Activated CD8-positive, alpha-beta T cell treated with anti-CD3 and anti-CD28 coated beads, Interleukin-2, amount 10 ng/mL, durations not matched to agents 7 days and 5 days (primary cell): ENCODE measurements around the gene RNF34. TPM values are rescaled to one million over a fixed set of nuclear protein-coding genes. Genes with fewer than 3 reads are reported as not detected.
A peak's percentile ranks its signal among the peaks of the same experiment; 100 is the strongest.

Experiments used
- ATAC-seq: fragments of 150-1000 bp; cut with Tn5 transposase; one replicate; pipeline ENCODE4 v1.10.0; 2021; ENCODE audit warnings: moderate library complexity
- CTCF ChIA-PET: fragments of 350-600 bp; sonication (Branson Sonifier 250); formaldehyde crosslinking; loops from one replicate; lab custom pipeline; 2021; ENCODE audit warnings: antibody characterized with exemption; lab: Charles Lee
- POLR2A ChIA-PET: fragments of 350-600 bp; sonication (Branson Sonifier 250); formaldehyde crosslinking; loops from one replicate; lab custom pipeline; 2021; ENCODE audit warnings: antibody characterized with exemption; lab: Charles Lee
- DNase-seq: peaks from one replicate; pipeline ENCODE4 v3.0.0-alpha.2; 2020
- H3K27ac Mint-ChIP-seq: one replicate; pipeline ENCODE4 v1.8.0; 2021; ENCODE audit warnings: mild to moderate bottlenecking, mixed read lengths
- H3K27me3 Mint-ChIP-seq: one replicate; pipeline ENCODE4 v1.8.0; 2021; ENCODE audit warnings: low read depth, mixed read lengths
- H3K36me3 Mint-ChIP-seq: one replicate; pipeline ENCODE4 v1.8.0; 2021; ENCODE audit warnings: low read depth, mixed read lengths
- H3K4me1 Mint-ChIP-seq: one replicate; pipeline ENCODE4 v1.8.0; 2021; ENCODE audit warnings: low read depth, mixed read lengths
- H3K4me3 Mint-ChIP-seq: one replicate; pipeline ENCODE4 v1.8.0; 2021; ENCODE audit warnings: mild to moderate bottlenecking, mixed read lengths
- H3K9me3 Mint-ChIP-seq: one replicate; pipeline ENCODE4 v1.8.0; 2022; ENCODE audit warnings: mixed read lengths; ENCODE audit not compliant: insufficient read depth
- total RNA-seq, 2 experiments: library from RNA; stranded (reverse); gene quantifications; one replicate each; pipeline ENCODE4 v1.2.3, GENCODE V29; 2021

Gene RNF34
- total RNA-seq, 2 experiments from 2014 or later, result 74.9 to 85.0 TPM

DNA sequence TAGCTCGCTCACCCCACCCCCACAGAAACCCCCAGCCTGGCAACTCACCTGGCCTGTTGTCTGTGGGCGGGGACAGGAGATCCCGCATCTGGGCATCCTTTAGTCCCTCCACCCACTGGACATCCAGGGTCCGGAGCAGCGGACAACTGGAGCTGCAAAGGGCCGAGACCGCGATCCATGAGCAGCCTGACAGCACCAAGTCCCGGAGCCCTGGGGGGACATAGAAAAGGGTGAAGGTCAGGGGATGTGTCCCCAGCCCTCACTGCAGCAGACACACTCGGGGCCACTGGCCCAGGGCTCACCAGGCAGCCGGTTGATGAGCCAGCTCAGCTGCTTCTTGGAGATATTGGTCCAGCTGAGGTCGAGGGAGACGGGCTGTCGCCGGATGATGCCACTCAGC is 40.9 kb downstream of the RNF34 start:
- Mint-ChIP-seq H3K36me3 (peaks cover 61% of the 10 kb centered on the region), H3K27ac (no peak overlapping the region), H3K4me3 (no peak overlapping the region), H3K27me3 (no peaks in the 10 kb centered on the region), H3K4me1 (peaks cover 1% of the 10 kb centered on the region), H3K9me3 (peaks cover 10% of the 10 kb centered on the region)
- DNase-seq (no peak), ATAC-seq (no peak)
- CTCF ChIA-PET, result interaction anchor here (0.6 to 3.4 kb wide), 3 partner anchors 89 to 794 kb away, joined by 3 to 61 read pairs (median 3); no protein-coding TSS in a partner anchor
- POLR2A ChIA-PET, result no interaction called here

DNA sequence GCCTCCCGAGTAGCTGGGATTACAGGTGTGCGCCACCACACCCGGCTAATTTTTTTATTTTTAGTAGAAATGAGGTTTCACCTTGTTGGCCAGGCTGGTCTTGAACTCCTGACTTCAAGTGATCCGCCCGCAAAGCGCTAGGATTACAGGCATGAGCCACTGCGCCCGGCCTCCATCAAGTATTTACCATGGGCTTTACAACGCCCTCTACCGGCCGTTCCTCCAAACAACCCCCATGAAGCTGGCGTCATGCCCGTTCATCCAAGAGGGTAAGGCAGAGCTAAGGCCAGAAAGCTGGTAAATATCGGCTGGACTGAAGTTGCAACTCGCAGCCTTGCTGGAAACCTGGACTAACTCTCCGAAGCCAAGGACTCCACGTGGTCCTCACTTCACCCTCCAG is 41.6 kb downstream of the RNF34 start:
- CTCF ChIA-PET, result interaction anchor here (0.6 to 4.2 kb wide), 6 partner anchors 9 to 795 kb away, joined by 3 to 61 read pairs (median 14); partner anchors contain the start of gene RNF34
- H3K27me3 Mint-ChIP-seq, result no peaks in the 10 kb centered on the region
- H3K36me3 Mint-ChIP-seq, result peaks cover 57% of the 10 kb centered on the region
- H3K4me3 Mint-ChIP-seq, result no peak overlapping the region
- DNase-seq, result no peak
- peaks cover 1% of the 10 kb centered on the region for H3K4me1 Mint-ChIP-seq
- no peak for ATAC-seq
- peaks cover 6% of the 10 kb centered on the region for H3K9me3 Mint-ChIP-seq
- no peak overlapping the region for H3K27ac Mint-ChIP-seq
- POLR2A ChIA-PET, result no interaction called here

DNA sequence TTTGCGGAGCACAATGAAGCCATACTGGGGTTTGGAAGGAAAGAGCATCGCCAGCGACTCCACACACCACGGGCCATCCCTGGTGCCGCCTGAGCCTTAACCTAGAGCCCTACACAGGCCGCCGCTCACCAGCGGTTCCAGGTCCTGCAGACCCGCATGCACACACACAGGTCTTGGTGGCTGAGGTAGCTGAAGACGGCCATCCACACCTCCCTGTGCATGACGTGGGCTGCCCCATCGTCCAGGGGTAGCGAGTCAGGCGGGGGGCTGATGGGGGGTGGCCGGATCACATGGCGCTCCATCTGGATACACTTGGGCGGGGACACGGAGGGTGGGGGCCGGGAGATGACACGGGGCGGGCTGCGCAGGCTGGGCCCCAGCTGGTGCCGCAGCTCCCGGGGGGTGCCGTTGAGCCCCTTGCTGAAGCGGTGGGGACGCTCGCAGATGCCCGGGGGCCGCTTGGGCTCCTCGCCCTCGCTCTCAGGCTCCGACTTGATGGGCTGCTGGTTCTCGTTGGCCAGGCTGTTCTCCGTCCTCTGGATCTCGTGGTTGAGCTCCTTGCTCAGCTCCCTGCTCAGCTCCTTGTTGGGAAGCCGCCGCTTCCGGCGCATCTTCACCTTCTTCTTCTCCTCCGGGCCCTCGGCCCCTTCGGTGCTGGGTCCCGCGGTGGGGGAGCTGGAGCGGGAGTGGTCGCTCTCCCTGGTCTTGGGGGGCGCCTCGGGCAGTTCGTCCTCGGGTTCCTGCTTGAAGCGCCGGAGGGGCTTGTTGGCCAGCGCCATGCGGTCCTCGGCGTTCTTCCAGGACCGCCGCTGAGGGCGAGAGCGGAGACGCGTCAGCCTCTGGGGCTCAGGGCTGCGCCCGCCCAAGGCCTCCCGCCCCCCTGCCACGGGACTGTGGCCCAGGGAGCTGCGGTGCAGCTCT is 42.4 kb downstream of the RNF34 start:
- peaks cover 1% of the 10 kb centered on the region for H3K4me1 Mint-ChIP-seq
- H3K36me3 Mint-ChIP-seq, result peaks cover 50% of the 10 kb centered on the region
- no peak overlapping the region for H3K27ac Mint-ChIP-seq
- DNase-seq (no peak), ATAC-seq (no peak)
- ChIA-PET CTCF (interaction anchor here (0.6 to 4.2 kb wide), 29 partner anchors 8 to 383 kb away, joined by 3 to 61 read pairs (median 5); partner anchors contain the start of genes ANAPC5 and RNF34), POLR2A (no interaction called here)
- H3K4me3 Mint-ChIP-seq, result no peak overlapping the region
- H3K9me3 Mint-ChIP-seq, result no peaks in the 10 kb centered on the region
- no peaks in the 10 kb centered on the region for H3K27me3 Mint-ChIP-seq

DNA sequence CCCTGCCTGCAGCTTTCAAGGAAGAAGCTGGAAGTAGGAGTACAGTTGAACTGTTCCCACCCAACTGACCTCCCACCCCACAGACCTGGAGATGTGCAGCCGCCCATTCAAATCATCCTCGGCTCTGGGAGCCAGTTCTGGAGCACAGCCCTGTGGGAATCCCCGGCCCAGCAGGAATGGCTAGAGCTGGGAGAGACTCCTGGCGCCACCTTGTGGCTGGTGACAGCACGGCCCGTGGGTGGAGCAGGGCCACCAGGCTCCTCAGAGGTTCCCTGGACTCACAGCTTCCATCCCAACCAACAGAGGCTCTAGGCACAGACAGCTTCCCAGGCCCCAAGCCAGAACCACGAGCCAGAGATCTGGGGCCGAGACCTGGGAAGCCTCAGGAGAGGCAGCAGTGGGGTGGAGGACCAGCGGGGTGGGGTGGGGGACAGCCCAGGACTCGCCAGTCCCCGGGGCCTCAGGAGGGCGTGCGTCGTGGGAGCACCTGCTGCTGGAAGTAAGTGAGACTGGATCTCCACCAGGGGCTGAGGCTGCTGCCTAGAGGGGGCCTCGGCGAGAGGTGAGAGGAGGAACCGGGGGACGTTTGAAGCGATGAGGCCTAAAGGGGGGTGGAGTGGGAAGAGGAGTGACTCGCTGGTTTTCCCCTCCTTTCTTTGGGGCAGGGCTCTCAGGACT is 43.4 kb downstream of the RNF34 start:
- POLR2A ChIA-PET, result interaction anchor here (0.8 kb wide), 1 partner anchor 379 kb away, joined by 3 read pairs; no protein-coding TSS in a partner anchor
- peak; percentile 84 for ATAC-seq

DNA sequence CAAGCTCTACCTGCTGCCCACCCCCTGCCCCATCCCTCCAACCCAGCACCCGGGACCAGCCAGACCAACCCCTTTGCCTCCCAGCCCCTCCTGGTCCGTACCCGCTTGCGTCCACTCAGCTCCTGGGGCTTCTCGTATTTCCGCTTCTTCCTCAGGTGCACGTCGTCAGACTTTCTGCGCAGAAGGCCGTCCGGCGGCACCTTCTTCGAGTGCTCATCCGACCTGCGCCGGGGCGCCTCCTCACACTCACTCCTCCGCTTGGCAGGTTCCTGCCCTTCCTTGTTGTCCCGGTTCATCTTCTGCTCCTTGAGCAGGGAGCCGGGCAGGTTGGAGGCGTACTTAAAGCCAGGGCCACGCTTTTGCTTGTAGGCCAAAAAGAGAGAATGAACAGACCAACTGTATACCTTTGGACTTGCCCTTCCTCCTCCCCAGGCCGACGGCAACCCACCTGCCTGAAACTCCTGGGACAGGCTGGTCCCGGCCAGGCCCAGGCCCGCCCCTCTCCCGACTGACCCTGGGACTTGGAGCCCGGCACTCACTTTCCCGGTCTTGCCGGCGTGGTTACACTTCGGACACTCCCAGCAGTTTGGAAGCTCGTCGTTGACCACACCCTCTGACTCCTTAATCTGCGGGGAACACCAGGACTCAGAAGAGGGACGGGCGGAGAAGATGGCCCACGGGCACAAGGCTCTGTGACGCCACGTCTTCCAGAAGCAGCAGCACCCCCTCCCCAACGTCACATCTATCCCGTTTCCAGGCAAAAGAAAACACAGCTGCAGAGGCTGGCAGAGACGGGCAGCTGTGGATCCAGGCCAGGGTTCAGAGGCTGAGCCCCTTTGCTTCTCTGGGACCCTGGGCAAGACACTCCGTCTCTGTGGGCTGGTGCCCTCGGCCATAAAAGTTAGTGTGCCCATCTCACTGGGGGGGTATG is 44.3 kb downstream of the RNF34 start:
- ChIA-PET POLR2A (interaction anchor here (0.9 kb wide), 1 partner anchor 43 kb away, joined by 4 read pairs; no protein-coding TSS in a partner anchor), CTCF (interaction anchor here (0.8 to 4.2 kb wide), 17 partner anchors 11 to 193 kb away, joined by 3 to 61 read pairs (median 5); partner anchors contain the start of gene RNF34)
- ATAC-seq (no peak), DNase-seq (no peak)
- Mint-ChIP-seq H3K9me3 (no peaks in the 10 kb centered on the region), H3K36me3 (peaks cover 40% of the 10 kb centered on the region), H3K27me3 (no peaks in the 10 kb centered on the region), H3K4me1 (peaks cover 1% of the 10 kb centered on the region), H3K27ac (no peak overlapping the region), H3K4me3 (peak overlapping the region; percentile 3)

More for the DNA sequence above, 43.4 kb downstream of the RNF34 start:
- CTCF ChIA-PET, result interaction anchor here (0.8 to 4.2 kb wide), 29 partner anchors 9 to 384 kb away, joined by 3 to 61 read pairs (median 5); partner anchors contain the start of genes ANAPC5 and RNF34
- H3K9me3 Mint-ChIP-seq, result no peaks in the 10 kb centered on the region
- peak overlapping the region; percentile 43 for H3K27ac Mint-ChIP-seq
- no peak overlapping the region for H3K4me3 Mint-ChIP-seq
- DNase-seq, result peak; percentile 68
- H3K4me1 Mint-ChIP-seq, result peaks cover 1% of the 10 kb centered on the region
- no peaks in the 10 kb centered on the region for H3K27me3 Mint-ChIP-seq
- H3K36me3 Mint-ChIP-seq, result peaks cover 40% of the 10 kb centered on the region

DNA sequence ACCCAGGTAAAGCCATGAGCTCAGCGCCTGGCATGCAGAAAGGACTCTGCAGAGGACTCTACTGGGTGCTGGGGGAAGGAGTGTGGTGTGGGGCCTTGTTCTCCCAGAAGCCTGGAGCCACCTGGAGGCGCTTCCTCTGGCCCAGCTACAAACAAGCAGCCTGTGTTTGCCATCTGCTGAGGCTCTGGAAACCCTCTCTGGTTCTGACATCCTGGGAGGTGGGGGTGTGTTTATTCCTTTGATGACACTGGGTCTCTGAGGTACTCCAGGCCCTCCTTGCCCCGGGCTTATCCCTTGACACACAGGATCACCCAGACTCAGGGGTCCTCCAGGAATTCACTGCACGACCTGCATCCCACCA is 44.9 kb downstream of the RNF34 start:
- ATAC-seq, result no peak
- ChIA-PET CTCF (interaction anchor here (1.0 to 4.2 kb wide), 2 partner anchors 44 to 110 kb away, joined by 4 to 32 read pairs; partner anchors contain the start of gene RNF34), POLR2A (interaction anchor here (0.9 to 1.0 kb wide), 2 partner anchors 44 to 45 kb away, joined by 3 to 4 read pairs; partner anchors contain the start of gene RNF34)
- Mint-ChIP-seq H3K9me3 (no peaks in the 10 kb centered on the region), H3K27ac (peak overlapping the region; percentile 43), H3K4me1 (peaks cover 1% of the 10 kb centered on the region), H3K27me3 (no peaks in the 10 kb centered on the region), H3K4me3 (no peak overlapping the region), H3K36me3 (peaks cover 41% of the 10 kb centered on the region)
- no peak for DNase-seq

DNA sequence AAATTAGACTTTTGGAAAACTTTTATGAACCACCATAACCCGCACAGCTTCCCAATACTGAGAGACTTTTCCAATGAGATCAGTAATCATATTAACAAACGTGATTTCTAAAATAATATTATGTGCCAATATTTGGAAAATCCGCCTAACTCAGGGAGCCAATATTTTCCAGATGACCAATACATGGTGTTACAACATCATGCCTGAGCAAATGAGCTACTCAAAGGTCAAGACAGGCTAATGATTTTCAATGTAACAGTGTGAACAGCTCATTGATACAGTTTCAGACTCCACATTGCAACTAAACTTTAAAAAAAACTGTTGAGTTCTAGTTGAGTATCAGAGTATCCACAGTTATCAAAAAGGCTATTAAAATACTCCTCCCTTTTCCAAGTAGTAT is 46.8 kb downstream of the RNF34 start:
- Mint-ChIP-seq H3K27me3 (no peaks in the 10 kb centered on the region), H3K27ac (peak overlapping the region; percentile 25), H3K4me1 (peaks cover 3% of the 10 kb centered on the region), H3K9me3 (no peaks in the 10 kb centered on the region), H3K36me3 (peaks cover 37% of the 10 kb centered on the region), H3K4me3 (no peak overlapping the region)
- POLR2A ChIA-PET, result no interaction called here
- ATAC-seq (no peak), DNase-seq (no peak)
- CTCF ChIA-PET, result interaction anchor here (0.9 to 1.0 kb wide), 2 partner anchors 19 to 112 kb away, joined by 3 read pairs; no protein-coding TSS in a partner anchor

DNA sequence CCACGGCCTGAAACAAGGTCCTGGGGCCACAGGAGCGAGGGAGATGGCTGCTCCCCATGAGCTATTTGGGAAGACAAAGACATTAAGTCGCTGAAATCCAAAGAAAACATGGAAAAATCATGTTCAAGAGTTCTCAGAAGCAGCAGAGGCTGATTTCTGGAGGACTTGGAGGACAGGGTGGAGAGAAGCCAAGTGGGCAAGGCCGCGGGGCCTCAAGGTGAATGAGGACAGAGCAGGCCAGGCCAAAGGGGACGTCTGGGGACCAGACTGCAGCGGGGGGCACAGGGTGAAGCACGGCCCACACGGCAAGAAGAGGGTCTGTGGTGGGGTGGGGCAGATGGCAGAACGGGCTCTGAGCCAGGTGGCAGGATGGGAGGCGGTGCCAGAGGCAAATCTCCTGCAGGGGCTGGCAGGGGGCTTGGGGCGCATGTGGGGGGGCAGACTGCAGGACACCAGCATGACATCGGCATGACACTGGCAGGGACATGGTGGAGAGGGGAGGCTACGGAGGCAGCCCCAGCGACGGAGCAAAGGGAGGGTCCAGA is 48.9 kb downstream of the RNF34 start:
- no peak for ATAC-seq
- POLR2A ChIA-PET, result no interaction called here
- CTCF ChIA-PET, result interaction anchor here (0.6 to 1.1 kb wide), 2 partner anchors 25 to 460 kb away, joined by 3 read pairs; no protein-coding TSS in a partner anchor

DNA sequence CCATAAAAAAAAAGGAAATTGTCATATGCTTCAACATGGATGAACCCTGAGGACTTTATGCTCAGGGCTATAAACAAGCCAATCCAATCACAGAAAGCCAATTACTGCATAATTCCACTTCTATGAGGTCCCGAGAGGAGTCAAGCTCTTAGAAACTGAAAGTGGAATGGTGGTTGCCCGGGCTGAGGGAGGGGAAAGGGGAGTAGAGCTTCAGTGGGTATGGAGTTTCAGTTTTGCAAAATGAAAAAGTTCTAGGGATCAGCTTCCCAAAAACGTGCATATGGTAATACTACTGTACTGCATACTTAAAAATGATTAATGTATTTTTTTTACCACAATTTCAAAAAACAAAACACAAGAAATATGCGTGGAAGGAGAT is 52.0 kb downstream of the RNF34 start:
- CTCF ChIA-PET, result no interaction called here
- H3K36me3 Mint-ChIP-seq, result peaks cover 29% of the 10 kb centered on the region
- POLR2A ChIA-PET, result interaction anchor here (0.6 kb wide), 1 partner anchor 80 kb away, joined by 3 read pairs; no protein-coding TSS in a partner anchor
- no peaks in the 10 kb centered on the region for H3K9me3 Mint-ChIP-seq
- DNase-seq (no peak), ATAC-seq (no peak)
- H3K4me1 Mint-ChIP-seq, result peaks cover 18% of the 10 kb centered on the region
- H3K27ac Mint-ChIP-seq, result peak overlapping the region; percentile 14
- no peaks in the 10 kb centered on the region for H3K27me3 Mint-ChIP-seq
- no peak overlapping the region for H3K4me3 Mint-ChIP-seq

More for the DNA sequence above, 48.9 kb downstream of the RNF34 start:
- Mint-ChIP-seq H3K4me1 (peaks cover 9% of the 10 kb centered on the region), H3K4me3 (no peak overlapping the region), H3K36me3 (peaks cover 36% of the 10 kb centered on the region), H3K27me3 (no peaks in the 10 kb centered on the region), H3K27ac (no peak overlapping the region), H3K9me3 (no peaks in the 10 kb centered on the region)
- DNase-seq, result no peak

DNA sequence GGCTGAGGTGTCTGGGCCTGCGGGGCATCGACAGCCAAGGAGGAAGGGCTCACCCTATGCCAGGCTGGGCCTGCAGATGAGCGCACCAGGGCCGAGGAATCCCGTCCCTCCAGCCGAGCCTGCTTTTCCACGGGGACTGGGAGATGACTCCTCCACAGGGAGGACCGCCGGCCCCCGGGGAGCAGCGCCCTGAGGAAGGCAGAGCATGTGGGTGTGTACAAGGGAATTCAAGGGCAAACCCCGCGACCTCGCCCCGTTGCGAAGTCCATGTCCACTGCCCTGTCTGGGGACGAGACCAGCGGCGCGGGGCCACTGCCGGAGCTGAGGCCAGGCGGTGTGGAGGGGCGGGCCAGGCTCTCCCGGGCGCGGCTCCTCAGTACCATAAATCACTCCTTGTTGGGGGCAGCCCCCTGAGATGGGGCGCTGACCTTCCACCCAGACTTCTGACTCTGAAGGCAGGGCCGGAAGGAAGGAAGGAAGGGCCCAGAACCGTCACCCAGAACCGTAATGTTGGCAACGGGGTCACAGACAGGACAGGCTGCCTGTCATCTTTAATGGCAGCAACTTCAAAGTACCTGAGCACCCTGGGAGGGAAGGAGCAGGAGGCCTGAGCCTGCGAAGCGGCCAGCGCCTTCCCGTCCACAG is 52.5 kb downstream of the RNF34 start:
- Mint-ChIP-seq H3K4me1 (peaks cover 19% of the 10 kb centered on the region), H3K4me3 (no peak overlapping the region), H3K27me3 (no peaks in the 10 kb centered on the region), H3K27ac (peak overlapping the region; percentile 14), H3K9me3 (no peaks in the 10 kb centered on the region), H3K36me3 (peaks cover 29% of the 10 kb centered on the region)
- ChIA-PET POLR2A (no interaction called here), CTCF (interaction anchor here (0.7 kb wide), 1 partner anchor 10 kb away, joined by 3 read pairs; no protein-coding TSS in a partner anchor)
- ATAC-seq (no peak), DNase-seq (no peak)
